HEK293 (cell line): Measurements from ENCODE around the gene DCAF7.

Source experiments
- HOXD13 ChIP-seq: sonication (generic); formaldehyde crosslinking; IDR thresholded peaks from 2 replicates; pipeline ENCODE4 v1.8.0; 2022; ENCODE audit warnings: missing genetic modification reagents, borderline replicate concordance
- SETDB1 ChIP-seq: IDR thresholded peaks from one replicate; pipeline ENCODE4 v1.6.1; 2017; ENCODE audit warnings: mild to moderate bottlenecking, low read length, moderate library complexity, mixed read lengths; ENCODE audit not compliant: insufficient read length
- YY1 ChIP-seq: fragments of 450-650 bp; formaldehyde crosslinking; IDR thresholded peaks from 2 replicates; pipeline ENCODE4 v1.5.1; 2018; ENCODE audit warnings: missing biosample characterization, missing genetic modification characterization
- YY2 ChIP-seq: fragments of 450-650 bp; formaldehyde crosslinking; IDR thresholded peaks from 2 replicates; pipeline ENCODE4 v1.5.1; 2016; ENCODE audit warnings: missing biosample characterization, missing genetic modification characterization
- ZNF114 ChIP-seq: fragments of 450-650 bp; formaldehyde crosslinking; IDR thresholded peaks from 2 replicates; pipeline ENCODE4 v1.5.0; 2017; ENCODE audit warnings: missing biosample characterization, missing genetic modification characterization
- ZNF239 ChIP-seq: fragments of 450-650 bp; formaldehyde crosslinking; IDR thresholded peaks from 2 replicates; pipeline ENCODE4 v1.5.1; 2016; ENCODE audit warnings: missing biosample characterization, missing genetic modification characterization
- ZNF366 ChIP-seq: fragments of 450-650 bp; formaldehyde crosslinking; conservative IDR thresholded peaks from 2 replicates; pipeline ENCODE4 v1.5.1; 2016; ENCODE audit warnings: missing biosample characterization, missing genetic modification characterization
- ZNF596 ChIP-seq: fragments of 450-650 bp; IDR thresholded peaks from 2 replicates; pipeline ENCODE4 v1.5.0; 2018; ENCODE audit warnings: missing biosample characterization, mild to moderate bottlenecking, missing genetic modification characterization, moderate library complexity
- TF ChIP-seq, protein P1 (sequence below): fragments of 450-650 bp; formaldehyde crosslinking; IDR thresholded peaks from 2 replicates; pipeline ENCODE4 v1.5.1; 2016; ENCODE audit warnings: missing biosample characterization, missing genetic modification characterization
- TF ChIP-seq, protein P2 (sequence below): fragments of 450-650 bp; formaldehyde crosslinking; IDR thresholded peaks from 2 replicates; pipeline ENCODE4 v1.5.1; 2016; ENCODE audit warnings: missing biosample characterization, missing genetic modification characterization
- TF ChIP-seq, protein P3 (sequence below): fragments of 450-650 bp; formaldehyde crosslinking; IDR thresholded peaks from 2 replicates; pipeline ENCODE4 v1.5.1; 2016; ENCODE audit warnings: missing biosample characterization, missing genetic modification characterization
- TF ChIP-seq, protein P4 (sequence below): fragments of 450-650 bp; formaldehyde crosslinking; IDR thresholded peaks from 2 replicates; pipeline ENCODE4; 2016; ENCODE audit warnings: missing biosample characterization, missing genetic modification characterization
- TF ChIP-seq, protein P5 (sequence below): fragments of 450-650 bp; IDR thresholded peaks from 2 replicates; pipeline ENCODE4 v1.5.1; 2018; ENCODE audit warnings: missing biosample characterization, mild to moderate bottlenecking, missing genetic modification characterization

DNA sequence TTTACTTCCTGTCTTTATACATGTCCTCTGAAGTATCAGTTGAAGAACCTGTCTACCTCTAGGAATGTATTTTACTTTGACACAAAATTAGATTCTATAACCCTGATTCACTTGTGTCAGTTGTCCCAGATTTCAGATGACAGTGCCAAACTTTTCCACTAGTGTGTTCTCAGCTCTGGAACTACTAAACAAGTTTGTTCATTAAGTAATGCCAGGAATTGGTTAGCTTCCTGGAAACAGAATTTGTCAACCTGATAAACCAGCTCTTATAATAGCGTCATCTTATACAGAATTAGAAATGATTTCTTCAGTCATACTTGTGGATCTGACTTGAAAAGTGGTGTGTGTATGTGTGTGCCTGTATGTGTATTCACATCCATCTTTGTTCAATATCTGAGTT lies 79.3 kb downstream of the DCAF7 start:
- TF ChIP-seq ZNF239 (tag by site-specific recombination) (no peak), ZNF596 (no peak), YY1 (tag by site-specific recombination) (no peak), HOXD13 (CRISPR knock-in tag) (no peak), ZNF114 (no peak), SETDB1 (no peak), YY2 (tag by site-specific recombination) (no peak), ZNF366 (no peak)
- TF ChIP-seq, protein P1, sequence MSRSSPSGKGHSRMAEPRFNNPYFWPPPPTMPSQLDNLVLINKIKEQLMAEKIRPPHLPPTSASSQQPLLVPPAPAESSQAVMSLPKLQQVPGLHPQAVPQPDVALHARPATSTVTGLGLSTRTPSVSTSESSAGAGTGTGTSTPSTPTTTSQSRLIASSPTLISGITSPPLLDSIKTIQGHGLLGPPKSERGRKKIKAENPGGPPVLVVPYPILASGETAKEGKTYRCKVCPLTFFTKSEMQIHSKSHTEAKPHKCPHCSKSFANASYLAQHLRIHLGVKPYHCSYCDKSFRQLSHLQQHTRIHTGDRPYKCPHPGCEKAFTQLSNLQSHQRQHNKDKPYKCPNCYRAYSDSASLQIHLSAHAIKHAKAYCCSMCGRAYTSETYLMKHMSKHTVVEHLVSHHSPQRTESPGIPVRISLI (tag by site-specific recombination) = no peak
- TF ChIP-seq, protein P2, sequence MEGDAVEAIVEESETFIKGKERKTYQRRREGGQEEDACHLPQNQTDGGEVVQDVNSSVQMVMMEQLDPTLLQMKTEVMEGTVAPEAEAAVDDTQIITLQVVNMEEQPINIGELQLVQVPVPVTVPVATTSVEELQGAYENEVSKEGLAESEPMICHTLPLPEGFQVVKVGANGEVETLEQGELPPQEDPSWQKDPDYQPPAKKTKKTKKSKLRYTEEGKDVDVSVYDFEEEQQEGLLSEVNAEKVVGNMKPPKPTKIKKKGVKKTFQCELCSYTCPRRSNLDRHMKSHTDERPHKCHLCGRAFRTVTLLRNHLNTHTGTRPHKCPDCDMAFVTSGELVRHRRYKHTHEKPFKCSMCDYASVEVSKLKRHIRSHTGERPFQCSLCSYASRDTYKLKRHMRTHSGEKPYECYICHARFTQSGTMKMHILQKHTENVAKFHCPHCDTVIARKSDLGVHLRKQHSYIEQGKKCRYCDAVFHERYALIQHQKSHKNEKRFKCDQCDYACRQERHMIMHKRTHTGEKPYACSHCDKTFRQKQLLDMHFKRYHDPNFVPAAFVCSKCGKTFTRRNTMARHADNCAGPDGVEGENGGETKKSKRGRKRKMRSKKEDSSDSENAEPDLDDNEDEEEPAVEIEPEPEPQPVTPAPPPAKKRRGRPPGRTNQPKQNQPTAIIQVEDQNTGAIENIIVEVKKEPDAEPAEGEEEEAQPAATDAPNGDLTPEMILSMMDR (tag by site-specific recombination) = no peak
- TF ChIP-seq, protein P3, sequence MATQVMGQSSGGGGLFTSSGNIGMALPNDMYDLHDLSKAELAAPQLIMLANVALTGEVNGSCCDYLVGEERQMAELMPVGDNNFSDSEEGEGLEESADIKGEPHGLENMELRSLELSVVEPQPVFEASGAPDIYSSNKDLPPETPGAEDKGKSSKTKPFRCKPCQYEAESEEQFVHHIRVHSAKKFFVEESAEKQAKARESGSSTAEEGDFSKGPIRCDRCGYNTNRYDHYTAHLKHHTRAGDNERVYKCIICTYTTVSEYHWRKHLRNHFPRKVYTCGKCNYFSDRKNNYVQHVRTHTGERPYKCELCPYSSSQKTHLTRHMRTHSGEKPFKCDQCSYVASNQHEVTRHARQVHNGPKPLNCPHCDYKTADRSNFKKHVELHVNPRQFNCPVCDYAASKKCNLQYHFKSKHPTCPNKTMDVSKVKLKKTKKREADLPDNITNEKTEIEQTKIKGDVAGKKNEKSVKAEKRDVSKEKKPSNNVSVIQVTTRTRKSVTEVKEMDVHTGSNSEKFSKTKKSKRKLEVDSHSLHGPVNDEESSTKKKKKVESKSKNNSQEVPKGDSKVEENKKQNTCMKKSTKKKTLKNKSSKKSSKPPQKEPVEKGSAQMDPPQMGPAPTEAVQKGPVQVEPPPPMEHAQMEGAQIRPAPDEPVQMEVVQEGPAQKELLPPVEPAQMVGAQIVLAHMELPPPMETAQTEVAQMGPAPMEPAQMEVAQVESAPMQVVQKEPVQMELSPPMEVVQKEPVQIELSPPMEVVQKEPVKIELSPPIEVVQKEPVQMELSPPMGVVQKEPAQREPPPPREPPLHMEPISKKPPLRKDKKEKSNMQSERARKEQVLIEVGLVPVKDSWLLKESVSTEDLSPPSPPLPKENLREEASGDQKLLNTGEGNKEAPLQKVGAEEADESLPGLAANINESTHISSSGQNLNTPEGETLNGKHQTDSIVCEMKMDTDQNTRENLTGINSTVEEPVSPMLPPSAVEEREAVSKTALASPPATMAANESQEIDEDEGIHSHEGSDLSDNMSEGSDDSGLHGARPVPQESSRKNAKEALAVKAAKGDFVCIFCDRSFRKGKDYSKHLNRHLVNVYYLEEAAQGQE (tag by site-specific recombination) = no peak
- TF ChIP-seq, protein P4, sequence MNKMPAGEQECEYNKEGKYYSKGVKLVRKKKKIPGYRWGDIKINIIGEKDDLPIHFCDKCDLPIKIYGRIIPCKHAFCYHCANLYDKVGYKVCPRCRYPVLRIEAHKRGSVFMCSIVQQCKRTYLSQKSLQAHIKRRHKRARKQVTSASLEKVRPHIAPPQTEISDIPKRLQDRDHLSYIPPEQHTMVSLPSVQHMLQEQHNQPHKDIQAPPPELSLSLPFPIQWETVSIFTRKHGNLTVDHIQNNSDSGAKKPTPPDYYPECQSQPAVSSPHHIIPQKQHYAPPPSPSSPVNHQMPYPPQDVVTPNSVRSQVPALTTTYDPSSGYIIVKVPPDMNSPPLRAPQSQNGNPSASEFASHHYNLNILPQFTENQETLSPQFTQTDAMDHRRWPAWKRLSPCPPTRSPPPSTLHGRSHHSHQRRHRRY (tag by site-specific recombination) = no peak
- TF ChIP-seq, protein P5, sequence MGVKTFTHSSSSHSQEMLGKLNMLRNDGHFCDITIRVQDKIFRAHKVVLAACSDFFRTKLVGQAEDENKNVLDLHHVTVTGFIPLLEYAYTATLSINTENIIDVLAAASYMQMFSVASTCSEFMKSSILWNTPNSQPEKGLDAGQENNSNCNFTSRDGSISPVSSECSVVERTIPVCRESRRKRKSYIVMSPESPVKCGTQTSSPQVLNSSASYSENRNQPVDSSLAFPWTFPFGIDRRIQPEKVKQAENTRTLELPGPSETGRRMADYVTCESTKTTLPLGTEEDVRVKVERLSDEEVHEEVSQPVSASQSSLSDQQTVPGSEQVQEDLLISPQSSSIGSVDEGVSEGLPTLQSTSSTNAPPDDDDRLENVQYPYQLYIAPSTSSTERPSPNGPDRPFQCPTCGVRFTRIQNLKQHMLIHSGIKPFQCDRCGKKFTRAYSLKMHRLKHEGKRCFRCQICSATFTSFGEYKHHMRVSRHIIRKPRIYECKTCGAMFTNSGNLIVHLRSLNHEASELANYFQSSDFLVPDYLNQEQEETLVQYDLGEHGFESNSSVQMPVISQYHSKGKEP (tag by site-specific recombination) = no peak
